NCI-H1930 (cell line): ENCODE data around the gene TP73.

Experiments
- DNase-seq, 2 experiments: peaks; one replicate each; lab custom pipeline; 2025; lab: John Stamatoyannopoulos, UW

Gene TP73

GRCh38 chr1:3729594-3730542, 77.6 kb downstream of the TP73 start:
- no peak for DNase-seq

DNA sequence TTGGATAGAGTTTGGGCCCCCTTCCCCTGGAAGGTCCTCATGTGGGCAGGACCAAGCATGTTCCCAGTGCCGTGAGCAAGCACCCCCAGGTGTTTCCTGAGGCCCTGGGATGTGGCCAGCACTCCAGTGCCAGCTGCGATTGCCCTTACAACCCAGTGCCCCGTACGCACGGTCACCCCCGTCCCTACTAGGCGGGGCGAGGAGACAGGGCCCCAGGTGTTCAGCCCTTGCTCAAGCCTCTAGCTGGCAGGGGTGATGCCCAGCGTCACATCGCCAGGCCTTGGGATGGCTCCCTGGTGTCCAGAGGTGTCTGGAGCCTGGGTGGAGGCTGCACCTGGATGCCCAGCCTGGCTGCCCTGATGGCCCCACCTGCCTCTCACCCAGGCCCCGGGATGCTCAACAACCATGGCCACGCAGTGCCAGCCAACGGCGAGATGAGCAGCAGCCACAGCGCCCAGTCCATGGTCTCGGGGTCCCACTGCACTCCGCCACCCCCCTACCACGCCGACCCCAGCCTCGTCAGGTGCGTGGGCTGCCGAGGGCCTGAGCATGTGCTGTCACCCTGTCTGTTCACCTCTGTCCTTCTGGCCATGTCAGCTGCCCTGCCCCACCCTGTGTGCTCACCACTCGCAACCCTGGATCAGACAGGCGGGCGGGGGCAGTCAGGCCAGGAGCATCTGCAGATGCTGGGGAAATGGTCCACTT, 78.4 kb downstream of the TP73 start:
- DNase-seq, result no peak

- DNase-seq, result no peak
These were observed 79.5 kb downstream of the TP73 start for GRCh38 chr1:3731583-3732433.

GRCh38 chr1:3732434-3733093, 80.2 kb downstream of the TP73 start:
- no peak for DNase-seq

- no peak for DNase-seq
These were observed 81.0 kb downstream of the TP73 start for GRCh38 chr1:3733094-3733882.

GRCh38 chr1:3733883-3734589, 81.7 kb downstream of the TP73 start:
- DNase-seq, result no peak

- no peak for DNase-seq
These were observed 82.3 kb downstream of the TP73 start for GRCh38 chr1:3734602-3735001.

DNA sequence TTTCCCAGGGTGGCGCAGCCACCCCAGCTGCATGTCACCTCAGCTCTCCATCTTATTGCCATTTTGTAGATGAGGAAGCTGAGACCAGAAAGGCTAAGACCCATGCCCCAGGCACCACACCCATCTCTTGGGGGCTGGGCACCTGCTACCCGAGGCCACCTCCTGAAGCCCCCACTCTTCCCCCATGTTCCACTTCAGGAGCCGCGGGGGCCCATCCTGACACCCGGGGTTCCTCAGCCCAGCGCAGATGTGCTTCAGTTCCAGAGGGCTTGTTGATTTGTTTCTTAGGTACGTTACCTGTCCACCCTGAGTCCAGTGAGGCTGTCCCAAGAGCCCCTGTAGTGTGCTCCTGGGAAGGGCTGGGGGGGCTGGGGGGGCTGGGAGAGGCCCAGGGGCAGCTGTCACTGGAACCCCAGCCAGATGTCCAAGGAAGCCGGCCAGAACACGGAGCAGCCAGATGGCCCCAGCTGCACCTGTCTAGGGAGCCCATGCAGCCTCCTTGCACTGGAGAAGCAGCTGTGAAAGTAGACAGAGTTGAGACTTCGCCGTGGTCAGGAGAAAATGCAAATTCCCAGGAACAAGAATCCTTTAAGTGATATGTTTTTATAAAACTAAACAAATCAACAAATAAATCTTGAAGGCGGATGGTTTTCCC, 82.8 kb downstream of the TP73 start:
- DNase-seq, result no peak

DNA sequence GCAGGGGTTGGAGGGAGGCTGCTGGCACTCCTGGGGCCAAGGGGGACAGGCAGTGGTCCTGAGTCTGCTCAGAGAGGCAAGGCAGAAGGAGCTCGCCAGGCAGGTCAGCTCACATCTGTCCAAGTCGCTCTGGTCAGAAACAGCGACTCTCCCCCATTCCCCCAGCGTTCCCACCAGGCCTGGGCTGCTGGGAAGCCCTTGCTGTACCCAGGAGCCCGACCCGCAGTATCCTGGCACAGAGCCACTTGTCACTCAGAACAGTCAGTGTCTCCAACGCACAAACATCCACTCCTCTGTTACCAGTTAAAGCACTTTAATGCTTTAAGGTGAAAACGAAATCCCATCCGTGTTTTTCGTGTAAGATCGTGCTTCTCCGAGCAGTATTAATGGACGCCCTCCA, 83.4 kb downstream of the TP73 start:
- no peak for DNase-seq

DNA sequence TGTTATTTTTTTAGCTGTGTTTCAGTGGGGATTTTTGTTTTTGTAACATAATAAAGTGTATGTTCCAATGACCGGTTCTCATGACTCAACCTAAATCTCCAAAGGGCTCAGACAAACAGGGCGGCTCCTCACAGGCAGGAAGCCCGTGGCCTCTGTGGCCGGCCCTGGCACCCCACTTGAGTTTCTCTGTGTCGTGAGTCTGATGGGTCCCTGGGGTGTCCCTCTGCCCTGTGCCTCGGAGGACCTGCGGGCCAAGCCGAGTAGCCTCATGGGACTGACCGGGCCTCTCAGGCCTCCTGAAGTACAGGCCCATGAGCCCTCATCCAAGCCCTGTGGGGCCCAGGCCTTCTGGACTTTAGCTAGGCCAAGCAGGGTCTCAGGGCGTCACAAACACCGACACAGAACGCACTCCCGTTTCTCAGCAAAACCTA, 83.8 kb downstream of the TP73 start:
- DNase-seq, result no peak

DNA sequence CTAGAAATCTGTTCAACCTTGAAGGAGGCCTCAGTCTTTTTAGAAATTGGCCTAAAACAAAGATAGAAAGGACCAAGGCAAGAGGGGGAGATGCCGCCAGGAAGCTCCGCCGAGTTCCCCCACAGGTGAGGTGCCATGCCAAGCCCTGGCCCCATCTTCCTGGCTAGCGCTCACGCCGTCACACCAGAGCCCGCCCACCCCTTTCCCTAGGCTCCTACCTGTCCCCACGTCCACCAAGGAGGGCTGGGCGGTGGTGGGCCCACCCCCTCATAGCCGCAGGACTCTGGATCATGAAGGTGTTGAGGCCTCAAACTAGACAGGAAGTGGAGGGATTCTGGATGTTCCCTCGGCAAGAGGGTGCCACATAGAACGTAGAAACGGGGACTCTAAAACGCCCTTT, 84.4 kb downstream of the TP73 start:
- no peak for DNase-seq

DNA sequence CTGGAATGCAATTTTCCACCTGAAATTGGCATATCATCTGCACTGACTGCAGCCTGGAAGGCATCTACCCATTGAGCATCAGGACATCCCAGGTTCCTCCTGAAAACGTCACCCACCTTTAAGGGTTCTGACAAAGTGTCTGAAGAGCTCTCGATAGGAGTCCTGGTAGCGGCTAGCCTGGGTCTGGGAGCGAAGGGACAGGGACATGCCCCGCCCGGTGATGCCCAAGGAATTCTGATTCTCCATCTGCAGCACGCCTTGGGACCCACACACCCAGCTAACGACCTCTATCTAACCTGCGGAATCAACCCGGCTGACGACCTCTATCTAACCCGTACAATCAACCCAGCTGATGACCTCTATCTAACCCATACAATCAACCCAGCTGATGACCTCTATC, 86.6 kb downstream of the TP73 start:
- DNase-seq, result no peak

DNA sequence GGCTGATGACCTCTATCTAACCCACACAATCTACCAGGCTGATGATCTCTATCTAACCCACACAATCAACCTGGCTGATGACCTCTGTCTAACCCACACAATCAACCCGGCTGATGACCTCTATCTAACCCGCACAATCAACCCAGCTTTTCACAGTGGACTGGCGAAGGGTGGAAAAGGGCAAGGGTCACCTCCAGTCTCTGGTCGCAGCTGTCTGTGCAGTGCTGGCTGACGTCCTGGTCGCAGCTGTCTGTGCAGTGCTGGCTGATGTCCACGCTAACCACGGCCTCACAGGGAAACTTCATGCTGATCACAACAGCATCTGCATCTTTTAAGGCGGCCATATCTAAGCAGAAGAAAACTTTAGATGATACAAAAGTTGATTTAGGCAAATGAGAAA, 87.7 kb downstream of the TP73 start:
- no peak for DNase-seq

DNA sequence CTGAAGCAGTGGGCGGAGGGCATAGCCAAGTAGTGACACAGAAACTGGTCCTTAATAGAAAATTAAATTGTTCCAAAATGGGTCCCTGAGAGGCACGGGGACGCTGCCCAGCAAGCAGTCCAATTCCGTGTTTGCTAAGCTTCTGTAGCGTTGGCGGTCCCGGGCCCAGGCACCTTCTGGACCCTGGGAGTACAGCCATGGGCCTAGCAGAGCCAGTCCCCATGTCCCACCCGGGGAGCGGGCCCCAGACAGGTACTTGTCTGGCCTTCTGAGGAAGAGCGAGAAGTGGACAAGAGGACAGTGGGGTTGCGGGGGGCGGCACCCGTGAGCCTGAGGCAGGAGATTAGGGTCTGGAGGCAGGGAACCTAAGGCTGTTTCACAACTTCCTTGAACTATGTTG, 88.4 kb downstream of the TP73 start:
- DNase-seq, result no peak

DNA sequence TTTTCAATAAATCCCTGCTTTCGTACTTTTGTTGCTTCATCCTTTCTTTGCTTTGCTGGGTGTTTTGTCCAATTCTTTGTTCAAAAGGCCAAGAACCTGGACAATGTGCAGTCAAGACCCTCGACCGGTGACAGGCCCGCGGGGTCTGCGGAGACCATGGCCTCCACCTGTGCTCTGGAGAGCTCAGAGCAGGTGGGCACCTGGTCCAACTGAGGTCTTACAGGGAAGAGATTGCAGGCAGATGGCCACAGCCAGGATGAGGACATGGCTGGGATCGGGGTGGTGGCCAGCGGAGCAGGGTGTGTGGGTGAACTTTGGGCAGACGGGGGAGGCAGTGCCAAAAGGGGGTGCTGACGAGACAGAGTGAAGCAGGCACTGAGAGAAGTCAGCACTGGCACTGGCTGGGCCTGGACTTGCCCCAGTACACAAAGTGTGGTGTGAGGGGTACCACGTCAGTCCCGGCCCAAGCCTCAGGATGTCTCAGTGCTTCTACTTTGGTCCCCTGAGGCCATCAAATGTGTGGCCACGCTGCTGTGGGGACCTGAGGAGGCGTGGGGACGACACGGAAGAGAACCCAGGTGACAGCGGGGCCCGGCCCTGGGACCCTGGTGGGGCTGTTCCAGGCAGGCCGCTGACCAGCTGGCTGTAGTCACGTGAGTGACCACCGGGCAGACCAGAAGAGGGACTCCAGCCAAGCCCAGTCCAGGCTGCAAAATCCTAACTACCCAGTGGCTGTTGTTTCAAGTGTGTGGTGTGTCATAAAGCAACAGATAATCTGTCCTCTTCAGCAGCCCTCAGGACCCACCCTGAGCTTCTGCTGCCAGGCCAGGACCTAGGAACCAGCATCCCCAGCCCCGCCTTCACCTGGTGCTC, 89.5 kb downstream of the TP73 start:
- no peak for DNase-seq

- no peak for DNase-seq
These were observed 90.4 kb downstream of the TP73 start for GRCh38 chr1:3742439-3743298.

DNA sequence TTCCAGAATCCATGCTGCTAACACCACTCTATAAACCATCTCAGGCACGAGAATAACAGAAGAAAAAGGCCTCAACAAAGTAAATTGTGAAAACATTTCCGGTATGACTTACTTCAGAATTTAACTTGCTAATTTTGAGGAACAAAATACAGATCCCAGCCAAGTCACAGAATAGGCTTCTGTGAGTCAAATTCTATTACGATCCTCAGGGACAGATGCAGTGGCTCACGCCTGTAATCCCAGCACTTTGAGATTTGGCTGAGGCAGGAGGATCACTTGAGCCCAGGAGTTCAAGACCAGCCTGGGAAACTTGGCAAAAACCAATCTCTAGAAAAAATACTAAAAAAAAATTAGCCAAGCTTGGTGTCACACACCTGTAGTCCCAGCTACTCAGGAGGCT, 91.1 kb downstream of the TP73 start:
- DNase-seq, result no peak

DNA sequence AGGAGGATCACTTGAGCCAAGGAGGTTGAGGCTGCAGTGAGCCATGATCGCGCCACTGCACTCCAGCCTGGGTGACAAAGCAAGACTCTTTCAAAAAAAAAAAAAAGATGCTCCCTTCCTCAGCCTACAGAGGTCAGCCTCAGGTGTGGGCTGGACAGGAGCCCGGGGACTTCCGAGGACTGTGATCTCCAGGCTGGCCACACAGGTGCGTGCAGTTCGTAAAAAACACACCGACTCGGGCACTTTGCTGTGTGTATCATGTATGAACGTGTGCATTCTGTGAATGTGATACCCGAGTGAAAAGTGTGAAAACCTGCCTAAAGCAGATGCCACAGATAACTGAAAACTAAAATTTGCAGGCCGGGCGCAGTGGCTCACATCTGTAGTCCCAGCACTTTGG, 91.5 kb downstream of the TP73 start:
- no peak for DNase-seq
